ENCODE data around the gene TAF5.

GRCh38 chr10:103396789-103397087, 29.0 kb downstream of the TAF5 start:
- TF ChIP-seq POLR2A (IDR thresholded peaks at IDR 0.05) (no peak), EP300 (IDR thresholded peaks at IDR 0.05) (no peak), CTCF (IDR thresholded peaks at IDR 0.05) (no peak), POLR2AphosphoS5 (IDR thresholded peaks at IDR 0.05) (no peak)
